Mesendoderm (in vitro differentiated cells): ENCODE data around the gene BAIAP2.

Experiments
- DNase-seq: peaks from one replicate; pipeline ENCODE4 v3.0.0; 2013
- H2AK5ac ChIP-seq: 2 replicates; pipeline ENCODE4 v1.6.1; 2013; ENCODE audit warnings: low read length, inconsistent platforms
- H2BK120ac ChIP-seq: 2 replicates; pipeline ENCODE4 v1.6.1; 2013; ENCODE audit warnings: low read depth, mild to moderate bottlenecking, low read length, moderate library complexity, mixed read lengths
- H2BK15ac ChIP-seq: replicated peaks from 2 replicates; pipeline ENCODE4 v1.6.1; 2013; ENCODE audit warnings: low read depth, mild to moderate bottlenecking, moderate library complexity
- H2BK5ac ChIP-seq: 2 replicates; pipeline ENCODE4 v1.6.1; 2013; ENCODE audit warnings: low read length, inconsistent platforms
- H3K18ac ChIP-seq: 2 replicates; pipeline ENCODE4 v1.6.1; 2013; ENCODE audit warnings: mild to moderate bottlenecking, low read length, mixed read lengths
- H3K23ac ChIP-seq: one replicate; pipeline ENCODE4 v1.6.1; 2013; ENCODE audit warnings: low read length
- H3K27ac ChIP-seq: 2 replicates; pipeline ENCODE4 v1.5.1; 2013; ENCODE audit warnings: low read depth, mild to moderate bottlenecking, inconsistent platforms, low read length, moderate library complexity
- H3K27me3 ChIP-seq: 2 replicates; pipeline ENCODE4 v1.6.1; 2013; ENCODE audit warnings: low read length, control low read depth, mild to moderate bottlenecking, inconsistent platforms; ENCODE audit not compliant: insufficient read depth, poor library complexity
- H3K36me3 ChIP-seq: 2 replicates; pipeline ENCODE4 v1.6.1; 2013; ENCODE audit warnings: low read length, inconsistent platforms; ENCODE audit not compliant: control insufficient read depth, insufficient read depth
- H3K4ac ChIP-seq: one replicate; pipeline ENCODE4 v1.6.1; 2013; ENCODE audit warnings: low read depth, mild to moderate bottlenecking, low read length, moderate library complexity
- H3K4me1 ChIP-seq: 2 replicates; pipeline ENCODE4 v1.6.1; 2013; ENCODE audit warnings: low read depth, low read length, inconsistent platforms; ENCODE audit not compliant: control insufficient read depth
- H3K4me2 ChIP-seq: 2 replicates; pipeline ENCODE4 v1.6.1; 2013; ENCODE audit warnings: low read length
- H3K4me3 ChIP-seq: 2 replicates; pipeline ENCODE4 v1.5.1; 2013; ENCODE audit warnings: mild to moderate bottlenecking, low read length
- H3K56ac ChIP-seq: one replicate; pipeline ENCODE4 v1.6.1; 2013; ENCODE audit warnings: low read length
- H3K79me1 ChIP-seq: 2 replicates; pipeline ENCODE4 v1.6.1; 2013; ENCODE audit warnings: low read length, inconsistent platforms
- H3K79me2 ChIP-seq: 2 replicates; pipeline ENCODE4 v1.6.1; 2013; ENCODE audit warnings: mild to moderate bottlenecking, low read length; ENCODE audit not compliant: control insufficient read depth, insufficient read depth
- H3K9ac ChIP-seq: 2 replicates; pipeline ENCODE4 v1.6.1; 2013; ENCODE audit warnings: low read length, inconsistent platforms
- H4K5ac ChIP-seq: one replicate; pipeline ENCODE4 v1.6.1; 2013; ENCODE audit warnings: low read length
- H4K8ac ChIP-seq: one replicate; pipeline ENCODE4 v1.6.1; 2013; ENCODE audit warnings: low read depth, mild to moderate bottlenecking, control low read depth, low read length, moderate library complexity
- WGBS: extraction: QIAGEN DNeasy Blood & Tissue Kit; methylation state at CpG from one replicate; pipeline ENCODE4 v1.1.7; 2013; ENCODE audit warnings: low lambda C conversion rate, missing lambda C conversion rate; ENCODE audit not compliant: insufficient coverage; ENCODE audit errors: extremely low coverage; 5-methylcytosine and 5-hydroxymethylcytosine counted together

Gene BAIAP2

DNA sequence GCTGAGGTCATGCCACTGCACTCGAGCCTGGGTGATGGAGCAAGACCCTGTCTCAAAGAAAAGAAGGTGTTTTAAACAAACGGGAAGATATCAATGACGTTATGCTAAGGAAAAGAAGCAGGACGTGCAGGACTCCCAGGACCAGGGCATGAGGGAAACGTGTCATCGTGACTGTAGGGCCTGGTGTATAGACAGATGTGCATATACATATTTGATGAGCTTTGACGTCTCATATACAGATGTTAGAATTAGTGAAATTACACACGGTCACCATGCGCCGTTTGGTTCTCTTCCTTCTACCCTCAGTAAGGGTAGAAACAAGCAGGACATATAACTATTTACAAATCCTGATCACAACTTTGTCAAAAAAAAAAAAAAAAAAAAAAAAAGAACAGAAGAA is 112.8 kb downstream of the BAIAP2 start:
- Histone ChIP-seq H3K4me2 (no peak overlapping the region), H3K4ac (no peak overlapping the region), H2BK120ac (no peak overlapping the region), H3K79me1 (no peaks in the 10 kb centered on the region), H3K18ac (no peak overlapping the region), H4K8ac (no peak overlapping the region), H3K9ac (no peak overlapping the region), H3K56ac (no peak overlapping the region), H3K79me2 (no peaks in the 10 kb centered on the region), H4K5ac (no peak overlapping the region), H3K23ac (no peak overlapping the region), H2BK15ac (no peak overlapping the region), H3K36me3 (no peaks in the 10 kb centered on the region), H2BK5ac (no peak overlapping the region), H3K27ac (no peak overlapping the region), H2AK5ac (no peak overlapping the region), H3K27me3 (no peaks in the 10 kb centered on the region), H3K4me3 (no peak overlapping the region), H3K4me1 (no peaks in the 10 kb centered on the region)
- no CpG with 5 or more reads among the region's 10 CpGs for WGBS
- DNase-seq = no peak

DNA sequence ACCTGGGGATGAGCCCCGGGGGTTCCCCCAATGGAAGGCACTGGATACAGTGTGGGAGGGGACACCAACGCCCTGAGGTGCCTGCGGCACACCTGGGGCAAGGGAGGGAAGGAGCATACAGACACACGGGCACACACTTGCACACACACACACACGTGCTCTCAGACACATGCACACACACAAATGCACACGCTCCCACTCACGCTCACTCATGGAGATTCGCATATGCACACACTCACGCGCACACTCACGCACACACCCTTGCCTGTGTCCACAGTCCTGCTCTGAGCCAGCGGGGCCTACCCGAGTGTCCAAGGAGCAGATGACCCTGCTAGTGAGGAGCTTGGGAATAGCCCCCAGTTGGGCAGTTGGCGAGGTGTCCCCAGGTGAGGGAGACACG is 113.6 kb downstream of the BAIAP2 start:
- Histone ChIP-seq H3K18ac (no peak overlapping the region), H3K36me3 (no peaks in the 10 kb centered on the region), H3K4me2 (no peak overlapping the region), H3K56ac (no peak overlapping the region), H3K4ac (no peak overlapping the region), H2BK120ac (no peak overlapping the region), H3K23ac (no peak overlapping the region), H3K9ac (no peak overlapping the region), H3K79me1 (no peaks in the 10 kb centered on the region), H2BK5ac (no peak overlapping the region), H3K4me3 (no peak overlapping the region), H3K27me3 (no peaks in the 10 kb centered on the region), H3K4me1 (no peaks in the 10 kb centered on the region), H2AK5ac (no peak overlapping the region), H2BK15ac (no peak overlapping the region), H3K27ac (no peak overlapping the region), H4K5ac (no peak overlapping the region), H3K79me2 (no peaks in the 10 kb centered on the region), H4K8ac (no peak overlapping the region)
- no CpG with 5 or more reads among the region's 15 CpGs for WGBS
- DNase-seq = no peak

DNA sequence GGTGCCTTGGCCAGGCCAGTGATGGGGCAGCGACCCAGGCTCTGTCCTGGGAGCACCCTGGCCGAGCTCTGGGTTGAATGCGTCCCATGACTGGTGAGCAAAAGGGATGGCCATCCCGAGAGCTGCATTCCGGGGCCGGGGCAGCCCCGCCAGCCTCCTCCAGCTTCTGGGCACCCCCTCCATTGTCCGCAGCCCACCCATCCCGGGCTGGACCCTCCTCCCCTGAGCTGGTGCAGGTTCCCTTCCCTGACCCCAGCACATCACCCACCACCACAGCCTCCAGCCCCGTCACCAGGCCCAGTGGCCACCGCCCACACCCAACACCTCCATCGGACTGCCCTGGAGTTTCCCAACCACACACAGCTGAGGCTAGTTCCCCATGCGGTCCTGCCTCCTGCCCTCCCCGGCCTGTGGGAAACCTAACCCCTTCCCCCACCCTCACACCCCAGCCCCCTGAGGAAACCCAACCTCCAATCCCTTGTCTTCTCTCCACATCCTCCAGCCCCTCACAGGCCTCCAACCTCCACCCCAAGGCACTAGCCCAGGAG is 114.1 kb downstream of the BAIAP2 start:
- no peak overlapping the region for H3K4me2 ChIP-seq
- no peaks in the 10 kb centered on the region for H3K79me1 ChIP-seq

DNA sequence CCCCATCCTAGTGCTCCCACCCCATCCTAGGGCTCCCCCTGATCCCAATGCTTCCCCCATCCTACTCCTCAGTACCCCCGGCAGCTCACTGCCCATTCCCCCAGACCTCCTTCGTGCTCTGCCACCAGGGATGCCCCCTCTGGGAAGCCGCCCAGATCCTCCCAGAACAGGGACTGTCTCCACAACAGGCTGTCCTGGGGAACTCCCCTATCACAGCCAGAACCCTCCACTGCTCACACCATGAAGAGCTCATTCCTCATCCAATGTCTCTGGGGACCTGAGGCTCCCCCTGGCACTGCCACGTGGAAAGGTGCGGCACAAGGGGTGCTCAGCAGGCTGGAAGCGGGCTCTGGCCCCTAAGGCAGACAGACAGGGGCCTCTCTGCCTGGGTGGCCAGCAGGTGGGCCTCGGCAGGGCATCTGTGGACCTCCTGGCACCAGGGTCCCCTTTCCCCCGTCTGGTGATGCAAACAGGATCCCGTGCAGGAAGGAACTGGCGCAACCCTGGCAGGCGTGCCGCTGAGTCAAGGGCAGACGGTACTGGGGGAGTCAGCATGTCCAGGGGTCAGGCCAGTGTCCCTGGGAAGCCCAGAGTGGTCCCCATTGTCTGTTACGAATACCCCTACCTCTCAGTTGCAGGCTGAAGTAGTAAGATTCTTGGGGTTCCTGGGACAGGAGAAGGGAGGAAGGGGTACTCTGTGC is 115.6 kb downstream of the BAIAP2 start:
- no CpG with 5 or more reads among the region's 14 CpGs for WGBS
- no peak overlapping the region for H2BK5ac ChIP-seq
- H2BK120ac ChIP-seq = no peak overlapping the region

More for the DNA sequence above, 114.1 kb downstream of the BAIAP2 start:
- DNase-seq = no peak
- Histone ChIP-seq H2BK120ac (no peak overlapping the region), H2BK15ac (no peak overlapping the region), H4K8ac (no peak overlapping the region), H3K23ac (no peak overlapping the region), H4K5ac (no peak overlapping the region), H3K4ac (no peak overlapping the region), H3K79me2 (no peaks in the 10 kb centered on the region), H3K27me3 (no peaks in the 10 kb centered on the region), H2BK5ac (no peak overlapping the region), H3K4me1 (no peaks in the 10 kb centered on the region), H3K56ac (no peak overlapping the region), H3K36me3 (no peaks in the 10 kb centered on the region), H3K9ac (no peak overlapping the region), H3K4me3 (no peak overlapping the region), H2AK5ac (no peak overlapping the region), H3K27ac (no peak overlapping the region), H3K18ac (no peak overlapping the region)
- no CpG with 5 or more reads among the region's 14 CpGs for WGBS

DNA sequence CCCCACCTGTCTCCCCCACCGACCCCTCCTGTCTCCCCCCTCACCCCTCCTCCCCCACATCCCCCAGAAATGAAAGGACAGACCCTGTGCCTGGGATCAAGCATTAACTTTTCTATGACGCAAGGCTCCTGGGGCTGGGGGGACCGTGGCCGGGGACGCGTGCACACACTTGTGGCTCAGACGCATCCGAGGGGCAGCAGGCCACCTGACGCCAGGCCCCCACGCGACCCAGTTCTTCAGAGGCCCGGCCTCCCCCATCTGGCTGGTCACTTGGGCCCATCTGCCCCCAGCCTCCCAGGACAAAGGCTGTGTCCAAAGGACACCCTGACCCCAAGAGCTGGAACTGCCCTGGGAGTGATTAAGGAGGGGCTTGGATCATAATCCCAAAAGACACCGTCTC is 116.3 kb downstream of the BAIAP2 start:
- Histone ChIP-seq H2BK5ac (no peak overlapping the region), H3K4me1 (no peaks in the 10 kb centered on the region), H4K8ac (no peak overlapping the region), H3K79me2 (no peaks in the 10 kb centered on the region), H3K23ac (no peak overlapping the region), H3K4ac (no peak overlapping the region), H3K18ac (no peak overlapping the region), H3K9ac (no peak overlapping the region), H3K56ac (no peak overlapping the region), H3K27ac (no peak overlapping the region), H3K27me3 (no peaks in the 10 kb centered on the region), H3K4me3 (no peak overlapping the region), H2BK120ac (no peak overlapping the region), H4K5ac (no peak overlapping the region), H3K79me1 (no peaks in the 10 kb centered on the region), H3K36me3 (no peaks in the 10 kb centered on the region), H3K4me2 (no peak overlapping the region), H2AK5ac (no peak overlapping the region), H2BK15ac (no peak overlapping the region)
- DNase-seq = no peak
- WGBS = no CpG with 5 or more reads among the region's 13 CpGs

More for the DNA sequence above, 115.6 kb downstream of the BAIAP2 start:
- no peaks in the 10 kb centered on the region for H3K79me1 ChIP-seq
- no peak overlapping the region for H4K8ac ChIP-seq
- no peaks in the 10 kb centered on the region for H3K36me3 ChIP-seq
- no peak overlapping the region for H3K56ac ChIP-seq
- no peak overlapping the region for H3K18ac ChIP-seq
- H3K23ac ChIP-seq = no peak overlapping the region
- H2AK5ac ChIP-seq = no peak overlapping the region
- H3K4me3 ChIP-seq = no peak overlapping the region
- no peaks in the 10 kb centered on the region for H3K4me1 ChIP-seq
- no peak overlapping the region for H3K4me2 ChIP-seq
- no peaks in the 10 kb centered on the region for H3K79me2 ChIP-seq
- no peak overlapping the region for H4K5ac ChIP-seq
- no peak overlapping the region for H3K27ac ChIP-seq
- no peak overlapping the region for H2BK15ac ChIP-seq
- no peak overlapping the region for H3K9ac ChIP-seq
- H3K27me3 ChIP-seq = no peaks in the 10 kb centered on the region
- DNase-seq = no peak
- H3K4ac ChIP-seq = no peak overlapping the region
